ENCODE results near the gene CNDP1.

- TF ChIP-seq RAD21 (conservative IDR thresholded peaks at IDR 0.05) (no peak), EZH2 (IDR thresholded peaks at IDR 0.05; ENCODE audit: borderline replicate concordance, insufficient read depth, low read length, poor library complexity, severe bottlenecking) (no peak), POLR2AphosphoS5 (IDR thresholded peaks at IDR 0.05) (no peak), REST (IDR thresholded peaks at IDR 0.05; ENCODE audit: borderline replicate concordance) (no peak), MXI1 (conservative IDR thresholded peaks at IDR 0.05; ENCODE audit: poor library complexity, severe bottlenecking) (no peak), EP300 (conservative IDR thresholded peaks at IDR 0.05; ENCODE audit: poor library complexity, severe bottlenecking) (no peak), TAF1 (IDR thresholded peaks at IDR 0.05; ENCODE audit: low read depth) (no peak), SMC3 (conservative IDR thresholded peaks at IDR 0.05; ENCODE audit: poor library complexity) (no peak)
- TF ChIP-seq, protein P1, sequence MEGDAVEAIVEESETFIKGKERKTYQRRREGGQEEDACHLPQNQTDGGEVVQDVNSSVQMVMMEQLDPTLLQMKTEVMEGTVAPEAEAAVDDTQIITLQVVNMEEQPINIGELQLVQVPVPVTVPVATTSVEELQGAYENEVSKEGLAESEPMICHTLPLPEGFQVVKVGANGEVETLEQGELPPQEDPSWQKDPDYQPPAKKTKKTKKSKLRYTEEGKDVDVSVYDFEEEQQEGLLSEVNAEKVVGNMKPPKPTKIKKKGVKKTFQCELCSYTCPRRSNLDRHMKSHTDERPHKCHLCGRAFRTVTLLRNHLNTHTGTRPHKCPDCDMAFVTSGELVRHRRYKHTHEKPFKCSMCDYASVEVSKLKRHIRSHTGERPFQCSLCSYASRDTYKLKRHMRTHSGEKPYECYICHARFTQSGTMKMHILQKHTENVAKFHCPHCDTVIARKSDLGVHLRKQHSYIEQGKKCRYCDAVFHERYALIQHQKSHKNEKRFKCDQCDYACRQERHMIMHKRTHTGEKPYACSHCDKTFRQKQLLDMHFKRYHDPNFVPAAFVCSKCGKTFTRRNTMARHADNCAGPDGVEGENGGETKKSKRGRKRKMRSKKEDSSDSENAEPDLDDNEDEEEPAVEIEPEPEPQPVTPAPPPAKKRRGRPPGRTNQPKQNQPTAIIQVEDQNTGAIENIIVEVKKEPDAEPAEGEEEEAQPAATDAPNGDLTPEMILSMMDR (IDR thresholded peaks at IDR 0.05; ENCODE audit: poor library complexity, severe bottlenecking): no peak
Measured at GRCh38 chr18:74533666-74534065, 634 bp upstream of the CNDP1 start.
